Mesenchymal stem cell (in vitro differentiated cells and primary cell): ENCODE measurements around the gene PLIN5. TPM values are rescaled to one million over a fixed set of nuclear protein-coding genes. Genes with fewer than 3 reads are reported as not detected.

Experiments
- DNase-seq: peaks from one replicate; pipeline ENCODE4 v3.0.0-alpha.2; 2013
- H2AFZ ChIP-seq: one replicate; pipeline ENCODE4 v1.6.1; 2013; ENCODE audit warnings: low read depth, mild to moderate bottlenecking, control low read depth, inconsistent platforms, low read length, moderate library complexity
- H2AK5ac ChIP-seq: 2 replicates; pipeline ENCODE4 v1.6.1; 2013; ENCODE audit warnings: low read length, moderate library complexity, mild to moderate bottlenecking, inconsistent platforms; ENCODE audit not compliant: severe bottlenecking
- H2BK120ac ChIP-seq: one replicate; pipeline ENCODE4 v1.6.1; 2013; ENCODE audit warnings: low read depth, mild to moderate bottlenecking, inconsistent platforms, low read length, moderate library complexity
- H2BK12ac ChIP-seq, 2 experiments: one replicate each; pipeline ENCODE4 v1.6.1; 2013; ENCODE audit warnings: inconsistent platforms in 2 of 2, low read length in 2 of 2, mild to moderate bottlenecking in 2 of 2, moderate library complexity in 2 of 2, control low read depth in 1 of 2
- H2BK15ac ChIP-seq: one replicate; pipeline ENCODE4 v1.6.1; 2013; ENCODE audit warnings: mild to moderate bottlenecking, low read depth, inconsistent platforms; ENCODE audit not compliant: poor library complexity, severe bottlenecking
- H2BK5ac ChIP-seq: 2 replicates; pipeline ENCODE4 v1.6.1; 2013; ENCODE audit warnings: low read depth, mild to moderate bottlenecking, low read length, control low read depth, inconsistent platforms; ENCODE audit not compliant: poor library complexity, severe bottlenecking
- H3K14ac ChIP-seq, 2 experiments: one replicate each; pipeline ENCODE4 v1.6.1; 2013; ENCODE audit warnings: inconsistent platforms in 2 of 2, low read length in 2 of 2, control low read depth in 1 of 2, mild to moderate bottlenecking in 1 of 2, moderate library complexity in 1 of 2
- H3K18ac ChIP-seq, 2 experiments: one replicate each; pipeline ENCODE4 v1.6.1; 2013; ENCODE audit warnings: inconsistent platforms in 2 of 2, low read length in 2 of 2, control low read depth in 1 of 2, low read depth in 1 of 2, mild to moderate bottlenecking in 1 of 2
- H3K23ac ChIP-seq, 2 experiments: one replicate each; pipeline ENCODE4 v1.6.1; 2013; ENCODE audit warnings: inconsistent platforms in 2 of 2, low read length in 2 of 2, mild to moderate bottlenecking in 2 of 2, moderate library complexity in 2 of 2, control low read depth in 1 of 2
- H3K27ac ChIP-seq: 2 replicates; pipeline ENCODE4 v1.5.1; 2013; ENCODE audit warnings: mild to moderate bottlenecking, moderate library complexity, low read length, control low read depth, inconsistent platforms; ENCODE audit not compliant: poor library complexity, severe bottlenecking
- H3K27me3 ChIP-seq, 2 experiments: 2 replicates each; pipeline versions ENCODE4 v1.6.1 to v1.7.0; 2013; ENCODE audit warnings: low read length in 2 of 2, mild to moderate bottlenecking in 2 of 2, moderate library complexity in 2 of 2, control low read depth in 1 of 2, inconsistent platforms in 1 of 2; ENCODE audit not compliant: control insufficient read depth in 1 of 2, insufficient read depth in 1 of 2
- H3K36me3 ChIP-seq, 2 experiments: 2 replicates each; pipeline versions ENCODE4 v1.6.1 to v1.7.0; 2013; ENCODE audit warnings: low read length in 2 of 2, control low read depth in 1 of 2, inconsistent platforms in 1 of 2, low read depth in 1 of 2, mild to moderate bottlenecking in 1 of 2; ENCODE audit not compliant: insufficient read depth in 2 of 2, control insufficient read depth in 1 of 2
- H3K4ac ChIP-seq, 2 experiments: one replicate each; pipeline ENCODE4 v1.6.1; 2013; ENCODE audit warnings: inconsistent platforms in 2 of 2, low read length in 2 of 2, mild to moderate bottlenecking in 2 of 2, moderate library complexity in 2 of 2, control low read depth in 1 of 2, low read depth in 1 of 2
- H3K4me1 ChIP-seq: 2 replicates; pipeline ENCODE4 v1.6.1; 2013; ENCODE audit warnings: low read depth, low read length, control low read depth; ENCODE audit not compliant: control insufficient read depth, insufficient read depth
- H3K4me2 ChIP-seq: 2 replicates; pipeline ENCODE4 v1.6.1; 2013; ENCODE audit warnings: low read length, mild to moderate bottlenecking, inconsistent platforms; ENCODE audit not compliant: poor library complexity, severe bottlenecking
- H3K4me3 ChIP-seq, 2 experiments: 2 replicates each; pipeline versions ENCODE4 v1.5.1 to v1.7.0; 2013; ENCODE audit warnings: low read length in 2 of 2, mild to moderate bottlenecking in 2 of 2, control low read depth in 1 of 2, low read depth in 1 of 2; ENCODE audit not compliant: insufficient read depth in 1 of 2
- H3K79me1 ChIP-seq: replicated peaks from 2 replicates; pipeline ENCODE4 v1.6.1; 2013; ENCODE audit warnings: mild to moderate bottlenecking, control low read depth, low read length, inconsistent platforms; ENCODE audit not compliant: poor library complexity, severe bottlenecking
- H3K9ac ChIP-seq: 2 replicates; pipeline ENCODE4 v1.7.0; 2013; ENCODE audit warnings: mild to moderate bottlenecking, low read length, moderate library complexity
- H3K9me3 ChIP-seq: 2 replicates; pipeline ENCODE4 v1.7.0; 2013; ENCODE audit warnings: mild to moderate bottlenecking, low read length; ENCODE audit not compliant: control insufficient read depth
- H4K8ac ChIP-seq: one replicate; pipeline ENCODE4 v1.6.1; 2013; ENCODE audit warnings: inconsistent platforms, mild to moderate bottlenecking, low read length, moderate library complexity
- H4K91ac ChIP-seq: one replicate; pipeline ENCODE4 v1.6.1; 2013; ENCODE audit warnings: mild to moderate bottlenecking, low read length, inconsistent platforms
- WGBS: methylation state at CpG from one replicate; pipeline ENCODE4 v1.1.7; 2013; ENCODE audit warnings: mixed read lengths; 5-methylcytosine and 5-hydroxymethylcytosine counted together
- polyA plus RNA-seq, 2 experiments: library from polyadenylated mRNA; stranded (reverse); fragments of 200-250 nt; gene quantifications; one replicate each; pipeline ENCODE4 v1.2.3, GENCODE V29; 2013

The PLIN5 gene, protein sequence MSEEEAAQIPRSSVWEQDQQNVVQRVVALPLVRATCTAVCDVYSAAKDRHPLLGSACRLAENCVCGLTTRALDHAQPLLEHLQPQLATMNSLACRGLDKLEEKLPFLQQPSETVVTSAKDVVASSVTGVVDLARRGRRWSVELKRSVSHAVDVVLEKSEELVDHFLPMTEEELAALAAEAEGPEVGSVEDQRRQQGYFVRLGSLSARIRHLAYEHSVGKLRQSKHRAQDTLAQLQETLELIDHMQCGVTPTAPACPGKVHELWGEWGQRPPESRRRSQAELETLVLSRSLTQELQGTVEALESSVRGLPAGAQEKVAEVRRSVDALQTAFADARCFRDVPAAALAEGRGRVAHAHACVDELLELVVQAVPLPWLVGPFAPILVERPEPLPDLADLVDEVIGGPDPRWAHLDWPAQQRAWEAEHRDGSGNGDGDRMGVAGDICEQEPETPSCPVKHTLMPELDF
- polyA plus RNA-seq (2013, experiment 1 of 2): not detected
- polyA plus RNA-seq (2013, experiment 2 of 2): not detected

DNA sequence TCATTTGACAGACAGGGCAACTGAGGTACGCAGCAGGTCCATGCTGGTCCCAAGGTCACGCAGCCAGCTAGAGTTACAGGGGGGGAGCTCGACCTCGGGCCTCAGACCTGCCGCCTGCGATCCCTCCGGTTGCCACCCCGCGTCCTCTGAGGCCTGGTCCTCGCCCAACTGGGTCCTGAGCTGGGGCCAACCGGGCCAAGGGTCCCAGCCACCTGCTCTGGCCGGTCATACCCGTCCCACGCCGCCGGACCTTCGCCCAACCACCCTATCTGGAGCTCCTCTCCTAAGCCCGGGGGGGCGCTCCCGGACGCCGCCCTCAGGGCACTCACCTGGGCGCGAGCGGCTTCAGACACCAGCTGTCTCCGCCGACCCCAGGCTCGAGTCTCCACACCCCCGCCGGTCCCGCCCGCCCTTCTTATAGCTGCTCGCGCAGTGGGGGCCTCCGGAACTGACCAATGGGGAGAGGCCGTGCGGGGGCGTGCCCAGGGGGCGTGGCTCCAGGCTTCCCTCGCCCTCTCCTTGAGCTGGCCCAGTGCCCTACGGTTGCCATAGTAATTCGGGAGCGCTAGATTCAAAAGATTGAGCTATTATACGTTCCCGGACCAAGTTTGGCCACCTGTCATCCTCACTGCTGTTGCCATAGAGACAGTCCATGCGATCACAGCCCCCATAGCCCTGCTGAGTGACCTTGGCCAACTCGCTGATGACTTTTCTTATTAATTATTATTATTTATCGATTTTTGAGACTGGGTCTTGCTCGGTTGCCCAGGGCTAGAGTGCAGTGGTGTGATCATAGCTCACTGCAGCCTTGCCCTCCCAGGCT is at the start of gene PLIN5:
TSS of gene PLIN5 (minus strand) at position 389 of the 823 bp plus-strand sequence. CDS start 1,150 bp downstream, outside the sequence.
- no peak within 1 kb of the TSS for H2BK5ac ChIP-seq
- H4K8ac ChIP-seq: no peak within 1 kb of the TSS
- no peak within 1 kb of the TSS for H4K91ac ChIP-seq
- 15% methylated on average over 43 of the region's 49 CpGs for WGBS
- no peak within 1 kb of the TSS for H2BK12ac ChIP-seq
- no peak within 1 kb of the TSS for H3K4ac ChIP-seq
- peak within 1 kb of the TSS; percentile 26 for H3K4me2 ChIP-seq
- no peaks in the 10 kb centered on the region for H3K9me3 ChIP-seq
- H2BK120ac ChIP-seq: no peak within 1 kb of the TSS
- no peak within 1 kb of the TSS for H2AK5ac ChIP-seq
- H3K9ac ChIP-seq: no peak within 1 kb of the TSS
- H3K27ac ChIP-seq: no peak within 1 kb of the TSS
- DNase-seq: peak; percentile 38
- H2AFZ ChIP-seq: no peak within 1 kb of the TSS
- H3K18ac ChIP-seq: no peak within 1 kb of the TSS
- no peak within 1 kb of the TSS for H3K4me3 ChIP-seq
- peaks cover 45 to 81% of the 10 kb centered on the region in 2 experiments for H3K27me3 ChIP-seq
- H2BK15ac ChIP-seq: no peak within 1 kb of the TSS
- peaks cover 12% of the 10 kb centered on the region for H3K4me1 ChIP-seq
- H3K14ac ChIP-seq: no peak within 1 kb of the TSS
- no peaks in the 10 kb centered on the region for H3K79me1 ChIP-seq
- no peaks in the 10 kb centered on the region for H3K36me3 ChIP-seq
- H3K23ac ChIP-seq: no peak within 1 kb of the TSS

DNA sequence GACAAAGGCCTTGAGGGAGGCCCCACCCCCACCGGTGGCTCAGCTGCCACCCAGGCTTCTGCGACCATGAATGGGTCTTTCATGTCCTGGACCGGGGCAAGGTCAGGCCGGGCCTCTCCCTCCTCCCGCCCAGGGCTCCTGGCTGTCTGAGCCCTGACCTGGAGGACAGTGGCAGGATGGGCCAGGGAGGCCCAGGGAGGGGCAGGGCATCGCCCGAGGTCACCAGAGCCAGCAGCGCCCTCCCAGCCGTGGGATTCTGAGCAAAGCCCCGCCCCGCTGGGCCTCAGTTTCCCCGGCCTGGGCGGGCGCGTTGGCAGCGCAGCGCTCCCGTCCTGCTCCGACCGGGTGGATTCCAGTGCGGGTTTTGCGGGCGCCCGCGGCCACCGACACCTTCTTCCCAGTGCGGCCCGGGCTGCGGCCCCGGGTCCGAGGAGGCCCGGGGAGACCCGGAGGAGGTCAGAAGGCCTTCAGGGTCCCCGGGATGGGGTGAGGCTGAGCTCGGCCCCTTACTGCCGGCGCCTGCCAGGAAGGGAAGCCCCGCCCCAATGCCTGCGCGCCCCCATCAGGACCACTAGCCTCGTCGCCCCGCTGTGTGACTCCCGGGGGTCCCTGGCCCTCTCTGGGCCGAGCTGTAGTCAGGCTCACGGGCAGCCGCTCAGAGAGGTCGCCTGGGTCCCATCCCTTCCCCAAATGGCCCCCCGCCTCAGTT is 49.1 kb upstream of the PLIN5 start:
- Histone ChIP-seq H3K14ac (peak overlapping the region in 1 of 2 experiments; percentile 85), H3K27me3 (peaks cover 46 to 61% of the 10 kb centered on the region in 2 experiments), H3K27ac (no peak overlapping the region), H2AFZ (peak overlapping the region; percentile 58), H4K91ac (peak overlapping the region; percentile 87), H4K8ac (peak overlapping the region; percentile 97), H3K79me1 (no peaks in the 10 kb centered on the region), H2AK5ac (no peak overlapping the region), H3K4ac (peak overlapping the region; percentile 27 to 59), H2BK15ac (peak overlapping the region; percentile 90), H2BK5ac (no peak overlapping the region), H3K18ac (peak overlapping the region; percentile 92), H3K4me3 (peak overlapping the region; percentile 51 to 56), H3K4me2 (peak overlapping the region; percentile 94), H3K9me3 (no peaks in the 10 kb centered on the region), H3K4me1 (peaks cover 26% of the 10 kb centered on the region), H3K36me3 (no peaks in the 10 kb centered on the region), H3K23ac (peak overlapping the region in 1 of 2 experiments; percentile 51), H3K9ac (no peak overlapping the region), H2BK12ac (peak overlapping the region in 1 of 2 experiments; percentile 90), H2BK120ac (no peak overlapping the region)
- 3% methylated on average over 43 of the region's 49 CpGs for WGBS
- DNase-seq: peak; percentile 47

DNA sequence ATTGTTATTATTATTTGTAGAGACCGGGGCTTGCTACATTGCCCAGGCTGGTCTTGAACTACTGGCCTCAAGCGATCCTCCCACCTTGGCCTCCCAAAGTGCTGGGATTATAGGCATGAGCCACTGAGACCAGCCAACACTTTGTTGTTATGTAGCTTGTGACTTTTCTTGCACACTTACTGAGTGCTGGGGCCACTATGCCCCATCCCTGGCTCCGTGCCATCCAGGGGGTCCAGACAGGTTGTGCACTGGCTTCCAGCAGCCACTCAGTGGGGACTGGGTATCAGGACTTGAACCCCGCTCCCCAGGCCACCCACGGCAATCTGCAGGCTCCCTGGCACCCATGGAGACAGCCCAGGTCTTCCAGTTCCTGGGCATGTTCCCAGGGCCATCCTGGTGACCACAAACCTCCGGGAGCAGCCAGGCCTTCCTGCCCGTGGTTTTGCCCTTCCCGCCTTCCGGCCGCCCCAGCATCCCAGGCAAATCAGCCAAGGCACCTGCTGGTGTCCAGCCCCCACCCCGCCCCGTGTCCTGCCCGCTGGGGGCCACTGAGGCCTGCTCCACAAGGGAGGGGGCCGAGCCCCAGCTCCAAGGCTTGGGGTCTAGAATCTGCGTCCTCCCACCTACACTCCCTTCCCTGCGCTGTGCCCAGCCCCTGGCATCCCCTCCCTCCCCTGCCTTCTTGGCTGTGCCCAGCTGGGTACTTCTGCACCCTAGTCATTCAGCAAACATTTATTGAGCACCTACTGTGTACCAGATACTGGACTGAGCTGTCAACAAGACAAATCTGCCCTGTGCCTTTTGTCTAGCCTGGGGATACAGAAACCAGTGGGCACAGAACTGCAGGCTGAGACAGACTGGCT is 48.2 kb upstream of the PLIN5 start:
- Histone ChIP-seq H3K9ac (no peak overlapping the region), H2BK15ac (no peak overlapping the region), H4K8ac (peak overlapping the region; percentile 57), H4K91ac (peak overlapping the region; percentile 28), H3K4me2 (no peak overlapping the region), H2BK5ac (no peak overlapping the region), H3K36me3 (no peaks in the 10 kb centered on the region), H3K4ac (no peak overlapping the region), H2BK12ac (peak overlapping the region in 1 of 2 experiments; percentile 57), H3K4me1 (peaks cover 28% of the 10 kb centered on the region), H3K18ac (peak overlapping the region in 1 of 2 experiments; percentile 46), H3K27ac (no peak overlapping the region), H2AFZ (no peak overlapping the region), H2BK120ac (no peak overlapping the region), H3K14ac (no peak overlapping the region), H3K27me3 (peaks cover 52 to 70% of the 10 kb centered on the region in 2 experiments), H2AK5ac (no peak overlapping the region), H3K9me3 (no peaks in the 10 kb centered on the region), H3K23ac (no peak overlapping the region), H3K79me1 (no peaks in the 10 kb centered on the region), H3K4me3 (no peak overlapping the region)
- no peak for DNase-seq
- 72% methylated on average over 16 of the region's 16 CpGs for WGBS
